Measurements from ENCODE around the gene NUDT14. TPM values are rescaled to one million over a fixed set of nuclear protein-coding genes. Genes with fewer than 3 reads are reported as not detected.

Gene NUDT14
- total RNA-seq, 3 donors from 2014 or later, result 26.9 to 46.7 (median 37.9) TPM

DNA sequence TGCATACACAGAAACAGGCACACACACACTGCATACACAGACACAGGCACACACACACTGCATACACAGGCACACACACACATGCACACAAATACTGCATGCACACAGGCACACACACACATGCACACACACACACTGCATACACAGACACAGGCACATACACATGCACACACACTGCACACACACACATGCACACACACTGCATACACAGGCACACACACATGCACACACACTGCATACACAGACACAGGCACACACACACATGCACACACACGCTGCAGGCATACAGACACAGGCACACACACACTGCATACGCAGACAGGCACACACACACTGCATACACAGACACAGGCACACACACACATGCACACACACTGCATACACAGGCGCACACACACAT is 34.5 kb upstream of the NUDT14 start:
- intact Hi-C loops (cut with DNase I, micrococcal nuclease), result no loop called here
- no peaks in the 10 kb centered on the region for H3K36me3 ChIP-seq (ENCODE audit: low read depth)

DNA sequence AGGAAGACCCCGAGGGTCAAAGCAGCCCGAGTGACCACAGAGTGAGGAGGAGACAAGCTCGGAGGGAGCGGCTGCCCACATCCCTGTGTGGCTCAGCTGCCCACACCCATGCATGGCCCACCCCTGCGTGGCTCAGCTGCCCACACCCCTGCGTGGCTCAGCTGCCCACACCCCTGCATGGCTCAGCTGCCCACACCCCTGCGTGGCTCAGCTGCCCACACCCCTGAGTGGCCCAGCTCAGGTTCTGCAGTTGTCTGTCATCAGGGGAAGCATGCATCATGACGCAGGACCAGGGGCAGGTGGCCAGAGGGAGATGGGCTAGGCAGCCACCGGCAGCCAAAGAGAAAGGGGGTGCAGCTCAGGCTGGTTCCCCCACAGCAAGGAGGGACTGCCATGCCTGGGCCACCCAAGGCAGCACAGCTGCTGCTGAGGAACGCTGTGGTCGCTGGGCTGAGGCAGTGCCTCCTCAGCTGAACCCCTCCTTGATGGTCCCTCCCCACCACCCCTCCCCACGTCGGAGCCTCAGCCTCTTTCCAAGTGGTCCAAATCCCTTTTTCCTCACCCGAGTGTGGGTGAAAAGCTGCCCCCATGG is 33.3 kb upstream of the NUDT14 start:
- Histone ChIP-seq H3K4me3 (no peak overlapping the region), H3K9me3 (no peaks in the 10 kb centered on the region), H3K36me3 (ENCODE audit: low read depth) (no peaks in the 10 kb centered on the region), H3K4me1 (ENCODE audit: low read depth) (no peaks in the 10 kb centered on the region)
- DNase-seq (no peak), ATAC-seq (no peak)
- intact Hi-C loops (cut with DNase I, micrococcal nuclease), result no loop called here
- TF ChIP-seq, protein P1, sequence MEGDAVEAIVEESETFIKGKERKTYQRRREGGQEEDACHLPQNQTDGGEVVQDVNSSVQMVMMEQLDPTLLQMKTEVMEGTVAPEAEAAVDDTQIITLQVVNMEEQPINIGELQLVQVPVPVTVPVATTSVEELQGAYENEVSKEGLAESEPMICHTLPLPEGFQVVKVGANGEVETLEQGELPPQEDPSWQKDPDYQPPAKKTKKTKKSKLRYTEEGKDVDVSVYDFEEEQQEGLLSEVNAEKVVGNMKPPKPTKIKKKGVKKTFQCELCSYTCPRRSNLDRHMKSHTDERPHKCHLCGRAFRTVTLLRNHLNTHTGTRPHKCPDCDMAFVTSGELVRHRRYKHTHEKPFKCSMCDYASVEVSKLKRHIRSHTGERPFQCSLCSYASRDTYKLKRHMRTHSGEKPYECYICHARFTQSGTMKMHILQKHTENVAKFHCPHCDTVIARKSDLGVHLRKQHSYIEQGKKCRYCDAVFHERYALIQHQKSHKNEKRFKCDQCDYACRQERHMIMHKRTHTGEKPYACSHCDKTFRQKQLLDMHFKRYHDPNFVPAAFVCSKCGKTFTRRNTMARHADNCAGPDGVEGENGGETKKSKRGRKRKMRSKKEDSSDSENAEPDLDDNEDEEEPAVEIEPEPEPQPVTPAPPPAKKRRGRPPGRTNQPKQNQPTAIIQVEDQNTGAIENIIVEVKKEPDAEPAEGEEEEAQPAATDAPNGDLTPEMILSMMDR (IDR thresholded peaks at IDR 0.05), result no peak

More for the DNA sequence above, 34.5 kb upstream of the NUDT14 start:
- DNase-seq (no peak), ATAC-seq (no peak)
- Histone ChIP-seq H3K4me1 (ENCODE audit: low read depth) (no peaks in the 10 kb centered on the region), H3K9me3 (no peaks in the 10 kb centered on the region), H3K4me3 (no peak overlapping the region)
- TF ChIP-seq, protein P1 (IDR thresholded peaks at IDR 0.05), result no peak

DNA sequence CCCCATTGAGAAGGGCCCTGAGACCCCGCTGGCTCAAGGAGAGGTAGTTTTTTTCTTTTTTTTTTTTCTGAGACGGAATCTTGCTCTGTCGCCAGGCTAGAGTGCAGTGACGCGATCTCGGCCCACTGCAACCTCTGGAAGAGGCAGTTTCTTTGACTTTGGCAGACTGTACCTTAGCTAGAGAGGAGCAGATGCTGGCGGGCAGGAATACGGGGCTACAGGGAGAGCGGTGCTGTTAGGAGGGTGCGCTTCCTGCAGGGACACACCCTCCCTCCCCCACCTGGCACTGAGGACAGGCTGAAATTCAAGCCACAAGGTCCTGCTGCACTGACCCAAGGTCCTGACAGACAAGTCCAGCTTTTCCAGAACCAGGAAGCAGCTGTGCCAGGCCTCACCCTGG is 32.2 kb upstream of the NUDT14 start:
- intact Hi-C loops (cut with DNase I, micrococcal nuclease), result no loop called here
- no peak for DNase-seq
- TF ChIP-seq, protein P1 (IDR thresholded peaks at IDR 0.05), result no peak
- Histone ChIP-seq H3K36me3 (ENCODE audit: low read depth) (no peaks in the 10 kb centered on the region), H3K4me1 (ENCODE audit: low read depth) (no peaks in the 10 kb centered on the region), H3K4me3 (no peak overlapping the region), H3K9me3 (no peaks in the 10 kb centered on the region)
- no peak for ATAC-seq

DNA sequence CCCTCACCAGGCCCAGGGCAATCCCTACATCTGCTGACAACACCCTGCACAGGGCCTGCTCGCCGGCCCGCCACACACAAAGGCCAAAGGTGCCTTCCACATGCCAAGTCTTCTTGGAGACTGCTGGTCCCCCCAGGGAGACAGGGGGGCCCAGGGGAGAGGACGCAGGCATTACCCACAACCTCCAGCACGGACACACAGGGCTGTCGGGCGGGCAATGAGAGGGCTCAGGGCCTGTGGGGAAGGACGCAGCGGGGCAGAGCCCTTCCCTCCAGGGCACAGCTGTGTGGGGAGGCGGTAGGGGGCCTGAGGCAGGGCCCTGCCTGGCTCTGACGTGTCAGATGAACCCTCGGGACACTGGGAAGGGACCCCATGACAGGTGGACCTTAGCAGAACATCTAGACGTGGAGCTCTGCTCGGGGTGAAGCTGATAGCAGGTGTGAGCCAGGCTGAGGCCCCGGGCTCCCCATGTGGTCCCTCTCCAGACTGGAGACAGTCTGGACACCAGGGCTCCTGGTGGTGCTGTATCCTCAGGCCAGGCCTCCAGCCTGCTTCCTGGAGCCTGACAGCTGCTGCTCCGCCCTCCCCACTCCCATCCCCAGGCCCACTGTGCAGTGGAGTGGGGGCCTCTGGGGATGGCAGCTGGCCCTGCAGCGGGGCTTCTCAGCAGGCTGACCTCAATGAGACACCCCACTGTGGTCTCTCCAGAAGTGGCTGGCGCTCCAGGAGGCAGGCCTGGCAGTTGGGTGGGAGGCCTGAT is 31.6 kb upstream of the NUDT14 start:
- no peaks in the 10 kb centered on the region for H3K9me3 ChIP-seq
- no peaks in the 10 kb centered on the region for H3K36me3 ChIP-seq (ENCODE audit: low read depth)
- H3K4me3 ChIP-seq, result no peak overlapping the region
- DNase-seq, result no peak
- intact Hi-C loops (cut with DNase I, micrococcal nuclease), result no loop called here
- TF ChIP-seq, protein P1 (IDR thresholded peaks at IDR 0.05), result no peak
- H3K4me1 ChIP-seq (ENCODE audit: low read depth), result no peaks in the 10 kb centered on the region
- no peak for ATAC-seq

DNA sequence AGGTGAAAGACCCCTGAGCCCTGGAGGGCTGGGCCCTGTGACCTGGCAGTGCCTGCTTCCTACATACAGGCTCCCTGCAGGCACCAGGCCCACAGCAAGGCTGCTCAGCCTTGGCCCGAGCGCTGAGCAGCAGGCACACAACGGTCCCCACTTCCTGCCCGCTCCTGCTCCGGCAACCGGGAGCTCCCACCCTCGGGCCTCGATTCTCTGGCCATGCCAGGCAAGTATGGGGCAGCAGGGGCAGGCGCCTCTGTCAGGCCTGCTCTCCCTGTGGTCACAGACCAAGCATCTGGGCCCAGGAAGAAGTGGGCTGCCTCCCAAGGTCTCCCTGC is 30.6 kb upstream of the NUDT14 start:
- Histone ChIP-seq H3K36me3 (ENCODE audit: low read depth) (no peaks in the 10 kb centered on the region), H3K9me3 (no peaks in the 10 kb centered on the region), H3K4me1 (ENCODE audit: low read depth) (peaks cover 4% of the 10 kb centered on the region), H3K4me3 (no peak overlapping the region)
- DNase-seq (no peak), ATAC-seq (no peak)
- intact Hi-C loops (cut with DNase I, micrococcal nuclease), result no loop called here
- TF ChIP-seq, protein P1 (IDR thresholded peaks at IDR 0.05), result no peak
